Measurements from ENCODE around the gene IDH3B.
A peak's percentile ranks its signal among the peaks of the same experiment; 100 is the strongest.
"Not testable (repeated sequence)": the region's sequence is repeated elsewhere in the genome, so short reads cannot be mapped to it uniquely, and the experiment has no call there.

Gene IDH3B

GRCh38 chr20:2663887-2664719, at the start of gene IDH3B:
IDH3B (minus strand) TSS chr20:2664216; CDS start chr20:2664188, 28 bp downstream.
- DNase-seq, result peak; percentile 74

- no peak for DNase-seq
Measured at GRCh38 chr20:2713285-2713684, 49.3 kb upstream of the IDH3B start.

DNA sequence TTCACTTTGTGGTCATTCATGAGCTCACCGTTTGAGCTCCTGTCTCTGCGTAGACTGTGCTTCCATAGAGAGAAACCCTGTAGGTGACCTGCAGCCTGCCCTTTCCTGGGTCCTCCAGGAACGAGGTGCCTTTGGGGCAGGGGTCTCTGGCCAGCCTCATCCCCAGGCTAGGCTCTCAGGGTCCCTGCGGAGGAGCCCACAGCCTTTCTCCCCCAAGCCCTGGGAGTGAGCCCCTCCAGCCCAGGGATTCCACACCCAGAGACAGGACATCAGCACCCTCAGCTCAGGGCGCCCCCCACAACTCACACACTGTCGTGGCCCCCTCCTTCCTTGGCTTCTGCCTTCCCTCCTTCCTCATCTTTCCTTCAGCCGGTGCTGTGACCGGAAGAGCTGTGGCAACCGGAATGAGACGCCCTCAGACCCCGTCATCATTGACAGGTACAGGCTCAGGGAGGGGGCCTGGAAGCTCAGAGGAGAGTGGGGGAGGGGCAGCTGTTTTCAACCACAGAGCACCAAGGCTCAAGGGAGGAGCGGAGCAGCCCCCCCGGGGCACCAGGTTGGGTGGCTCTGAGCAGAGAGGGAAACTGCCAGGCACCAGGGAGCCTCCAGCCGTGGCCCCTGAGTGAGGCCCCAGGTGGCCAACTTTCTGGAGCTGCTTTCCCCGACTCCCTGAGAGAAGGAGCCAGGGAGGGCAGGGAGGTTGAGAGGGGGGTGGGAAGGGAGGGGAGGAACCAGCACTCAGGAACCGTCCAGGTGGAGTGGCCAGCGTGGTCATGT, 45.4 kb upstream of the IDH3B start:
- DNase-seq, result no peak

DNA sequence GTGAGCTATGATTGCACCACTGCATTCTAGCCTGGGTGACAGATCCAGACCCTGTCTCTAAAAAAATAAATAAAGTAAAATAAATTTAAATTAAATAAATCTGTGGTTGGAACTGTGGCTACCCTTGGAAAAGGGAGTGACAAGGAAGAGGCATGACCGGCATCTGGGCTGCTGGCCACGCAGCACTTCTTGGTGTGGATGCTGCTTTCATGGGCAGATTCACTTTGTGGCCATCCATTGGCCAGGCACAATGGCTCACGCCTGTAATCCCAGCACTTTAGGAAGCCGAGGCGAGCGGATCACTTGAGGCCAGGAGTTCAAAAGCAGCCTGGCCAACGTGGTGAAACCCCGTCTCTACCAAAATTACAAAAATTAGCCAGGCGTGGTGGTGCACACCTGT, 44.6 kb upstream of the IDH3B start:
- no peak for DNase-seq

GRCh38 chr20:2708073-2708415, 44.0 kb upstream of the IDH3B start:
- no peak for DNase-seq

- DNase-seq, result no peak
Measured at GRCh38 chr20:2707353-2708072, 43.5 kb upstream of the IDH3B start.

DNA sequence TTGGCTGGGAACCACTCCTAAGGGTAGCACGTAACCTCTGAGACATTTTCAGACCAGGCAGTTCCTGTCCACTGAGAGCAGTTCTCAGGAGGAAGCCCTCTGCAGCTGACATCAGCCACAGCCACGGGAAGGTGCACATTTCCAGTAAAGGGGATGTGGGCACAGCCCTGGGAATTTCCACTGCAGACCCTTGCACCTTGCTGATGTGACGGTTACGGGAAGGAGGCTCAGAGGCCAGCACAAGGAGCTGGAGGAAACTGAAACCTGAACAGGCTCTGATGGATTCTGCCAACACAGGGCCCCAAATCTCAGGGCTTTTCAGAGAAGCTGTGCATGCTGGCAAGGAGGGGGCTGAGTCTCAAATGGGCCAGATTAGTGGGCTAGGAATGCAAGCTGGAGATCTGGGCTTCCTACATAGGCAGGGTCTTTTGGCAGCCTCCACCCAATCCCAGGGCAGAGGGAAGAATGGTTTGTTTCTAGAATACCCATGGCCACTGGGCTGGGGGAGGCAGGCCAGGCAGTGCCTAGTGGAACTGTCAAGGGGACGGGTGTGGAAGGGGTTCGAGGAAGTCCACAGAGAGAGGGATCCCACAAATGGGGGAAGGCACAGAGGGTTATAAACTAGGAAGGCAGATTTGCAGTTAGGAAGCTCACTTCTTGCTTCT, 42.8 kb upstream of the IDH3B start:
- DNase-seq, result no peak

DNA sequence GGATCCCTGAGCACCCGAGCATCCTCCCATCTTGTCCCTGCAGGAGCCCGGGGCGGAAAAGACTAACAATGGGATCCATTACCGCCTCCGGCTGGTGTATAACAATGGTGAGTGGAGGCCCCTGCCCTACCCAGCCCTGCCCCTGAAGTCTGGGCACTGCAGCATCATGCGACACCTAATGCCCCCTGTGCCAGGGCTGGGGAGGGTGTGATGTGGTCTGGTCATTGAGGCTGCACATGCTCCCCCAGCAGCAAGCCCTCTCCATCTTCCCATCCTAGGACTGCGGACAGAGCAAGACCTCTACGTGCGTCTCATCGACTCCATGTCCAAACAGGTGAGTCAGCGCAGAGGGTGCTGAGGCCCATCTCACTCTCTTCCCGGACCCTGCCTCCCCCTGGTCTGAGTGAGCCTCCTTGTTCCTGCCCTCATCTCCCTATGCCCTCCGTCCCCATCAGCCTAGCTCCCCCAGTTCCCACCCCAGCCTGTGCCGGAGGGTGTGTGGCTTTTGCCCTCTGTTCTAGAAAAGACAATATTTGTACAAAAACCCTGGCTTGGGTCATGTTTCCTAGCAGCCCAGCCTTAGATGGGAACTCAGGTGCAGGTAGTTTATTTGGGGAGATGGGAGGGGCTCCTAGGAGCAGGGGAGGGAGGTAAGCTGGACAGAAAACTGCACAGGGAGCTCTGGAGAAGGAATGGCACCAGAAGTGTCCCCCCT, 42.1 kb upstream of the IDH3B start:
- DNase-seq, result no peak

- DNase-seq, result no peak
Measured at GRCh38 chr20:2703716-2704475, 39.9 kb upstream of the IDH3B start.

GRCh38 chr20:2701671-2702081, 37.7 kb upstream of the IDH3B start:
- DNase-seq, result no peak

DNA sequence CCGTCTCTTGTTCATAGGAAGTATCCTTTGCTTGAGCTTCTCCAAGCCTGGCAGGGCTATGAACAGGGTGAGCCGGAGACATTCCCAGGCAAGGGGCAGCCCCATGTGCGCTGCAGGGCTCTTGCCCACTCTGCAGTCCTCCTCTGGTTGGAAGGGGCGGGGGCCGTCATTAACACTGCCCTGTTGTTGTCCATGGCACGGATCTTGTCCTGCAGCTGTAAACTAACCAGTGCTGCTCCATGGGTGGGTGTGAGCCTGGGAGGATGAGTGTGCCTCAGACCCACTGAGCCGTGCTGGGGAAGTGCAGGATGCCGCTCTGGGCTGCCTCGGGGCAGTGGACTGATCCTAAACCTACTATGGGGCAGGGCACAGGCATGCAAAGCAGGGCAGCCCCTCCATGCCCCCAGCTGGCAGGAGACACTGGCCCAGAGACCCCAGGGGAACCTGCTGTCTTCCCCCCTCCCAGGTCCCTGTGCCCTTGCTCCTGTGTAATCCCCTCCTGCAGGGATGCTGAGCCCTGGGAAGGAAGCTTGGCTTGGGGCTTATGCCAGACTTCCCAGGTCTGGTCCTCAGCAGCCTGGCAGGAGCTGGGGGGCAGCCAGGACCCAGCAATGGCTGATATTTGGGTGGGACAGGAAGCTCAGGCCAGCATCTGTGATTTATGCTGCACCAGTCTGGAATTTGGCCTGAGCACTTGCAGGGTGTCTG, 37.1 kb upstream of the IDH3B start:
- DNase-seq, result no peak

DNA sequence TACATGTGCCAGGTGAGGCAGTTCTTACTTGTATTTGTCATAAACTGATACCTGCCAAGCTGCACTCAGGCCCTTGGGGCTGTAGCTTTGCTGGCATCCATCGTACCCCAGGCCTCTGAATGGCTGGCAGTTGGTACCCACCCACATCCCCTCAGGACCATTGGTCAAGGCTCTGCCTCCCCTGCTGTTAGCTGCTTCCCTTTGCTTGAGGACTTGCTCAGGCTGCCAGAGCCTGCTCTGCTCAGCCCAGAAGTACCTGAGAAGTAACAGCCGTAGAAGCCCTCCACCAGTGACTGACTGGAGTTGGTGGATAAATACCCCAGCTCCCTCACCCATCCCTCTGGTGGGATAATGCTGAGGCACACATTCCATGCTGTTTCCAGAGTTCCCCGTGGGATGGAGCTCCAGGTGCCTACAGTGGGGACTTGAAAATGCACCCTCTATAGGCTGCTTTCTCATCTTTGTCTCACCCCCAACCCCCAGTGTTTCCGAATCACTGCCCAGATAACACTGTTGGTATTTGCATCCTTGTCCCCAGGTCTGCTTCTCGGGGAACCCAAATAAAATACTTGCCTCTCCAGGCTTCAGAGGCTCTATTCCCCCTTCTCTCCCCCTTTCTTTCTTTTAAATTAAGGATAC, 35.9 kb upstream of the IDH3B start:
- no peak for DNase-seq

- no peak for DNase-seq
Measured at GRCh38 chr20:2698912-2699311, 34.9 kb upstream of the IDH3B start.

DNA sequence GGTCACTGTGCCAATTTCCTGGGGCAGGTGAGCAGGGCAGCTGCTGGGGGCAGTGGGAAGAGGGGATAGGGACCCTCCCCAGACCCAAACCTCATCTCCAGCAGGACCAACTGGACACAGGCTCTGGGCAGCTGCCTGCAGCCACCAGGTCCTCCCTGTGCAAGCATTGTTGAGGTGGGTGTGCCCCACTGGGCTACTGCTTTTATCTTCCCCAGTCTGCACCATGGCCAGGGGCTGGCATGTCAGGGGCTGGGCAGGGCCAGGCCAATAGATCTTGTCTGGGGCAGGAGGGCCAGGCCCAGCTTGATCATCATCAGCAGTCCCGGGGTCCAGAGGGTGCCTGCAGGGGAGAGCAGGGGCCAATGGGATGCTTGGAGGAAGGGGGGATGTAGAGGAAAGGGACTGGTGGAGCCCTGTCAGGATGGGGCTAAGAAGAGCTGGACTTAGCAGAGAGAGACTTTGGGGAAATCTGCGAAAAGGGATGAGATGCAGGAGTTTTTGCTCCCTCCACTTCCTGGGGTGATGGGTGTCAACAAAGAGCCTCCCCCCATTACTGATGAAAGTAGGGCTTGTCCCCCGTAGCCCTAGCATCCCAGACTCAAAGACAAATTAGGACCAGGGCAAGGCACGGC, 34.3 kb upstream of the IDH3B start:
- no peak for DNase-seq

GRCh38 chr20:2697768-2698167, 33.8 kb upstream of the IDH3B start:
- DNase-seq, result no peak

DNA sequence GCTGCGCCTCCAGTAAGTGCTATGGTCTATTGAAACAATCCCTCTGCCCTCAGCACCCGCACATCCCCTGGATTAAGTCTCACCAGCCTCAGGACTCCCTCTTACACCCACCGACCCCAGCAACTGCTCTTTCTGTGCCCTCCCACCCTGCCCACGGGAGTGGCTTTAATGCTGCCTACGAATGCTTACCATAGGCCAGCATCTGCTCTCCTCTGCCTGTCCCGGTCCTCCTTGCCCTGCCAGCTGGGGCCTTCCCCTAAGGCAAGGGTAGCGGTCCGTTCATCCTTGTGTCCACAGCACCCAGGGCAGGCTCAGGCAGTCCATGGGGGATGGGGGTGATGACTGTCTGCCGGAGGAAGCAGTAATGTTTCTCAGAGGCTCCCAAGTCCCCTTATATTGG, 32.6 kb upstream of the IDH3B start:
- no peak for DNase-seq

- DNase-seq, result not testable (repeated sequence)
Measured at GRCh38 chr20:2695984-2696525, 32.0 kb upstream of the IDH3B start.

- no peak for DNase-seq
Measured at GRCh38 chr20:2695206-2695983, 31.4 kb upstream of the IDH3B start.

GRCh38 chr20:2694519-2694918, 30.5 kb upstream of the IDH3B start:
- no peak for DNase-seq

Data from NCI-H226 (cell line).